Panc1 (cell line): ENCODE results near the gene LRBA.

Source experiments
- CTCF ChIP-seq: fragments of 450-650 bp; IDR thresholded peaks from 2 replicates; pipeline ENCODE4 v1.5.1; 2017; ENCODE audit warnings: mild to moderate bottlenecking
- POLR2AphosphoS5 ChIP-seq: IDR thresholded peaks from 2 replicates; pipeline ENCODE4 v1.6.1; 2012; ENCODE audit warnings: mild to moderate bottlenecking, low read depth, low read length, moderate library complexity
- REST ChIP-seq, 2 experiments: IDR thresholded peaks; 2 replicates each; pipeline ENCODE4 v1.6.1; 2011 to 2012; ENCODE audit warnings: low read depth in 2 of 2, control low read depth in 1 of 2, low read length in 1 of 2, mild to moderate bottlenecking in 1 of 2, moderate library complexity in 1 of 2; ENCODE audit not compliant: insufficient read depth in 1 of 2
- TCF7L2 ChIP-seq: IDR thresholded peaks from 2 replicates; pipeline ENCODE4 v1.6.1; 2011; ENCODE audit warnings: mild to moderate bottlenecking, low read depth, low read length, inconsistent platforms

- TF ChIP-seq CTCF: no peak
- TF ChIP-seq POLR2AphosphoS5: no peak
- TF ChIP-seq REST (IDR thresholded peaks at IDR 0.05; ENCODE audit: insufficient read depth in 1 of 2, low read depth in 2 of 2, low read length in 1 of 2): no peak
- no peak for TF ChIP-seq TCF7L2
Measured at GRCh38 chr4:150355858-150356455, 659.1 kb downstream of the LRBA start.
